Endothelial cell of umbilical vein (primary cell): ENCODE results near the gene AGRN. TPM values are rescaled to one million over a fixed set of nuclear protein-coding genes. Genes with fewer than 3 reads are reported as not detected.

Experiments
- BruUV-seq: library from RNA; stranded (reverse); fragments of 400-500 nt; replicated peaks from 2 replicates; lab custom pipeline; 2021; lab: Mats Ljungman, UMichigan
- CTCF ChIA-PET: fragments of 300-600, 350-600 bp; sonication (Branson Sonifier 250); formaldehyde crosslinking; loops from one replicate; lab custom pipeline; 2021; ENCODE audit warnings: antibody characterized with exemption, inconsistent platforms; lab: Charles Lee
- POLR2A ChIA-PET: fragments of 300-600, 350-600 bp; sonication (Branson Sonifier 250); formaldehyde crosslinking; loops from one replicate; lab custom pipeline; 2021; ENCODE audit warnings: antibody characterized with exemption, inconsistent platforms; lab: Charles Lee
- DNase-seq: peaks from one replicate; pipeline ENCODE4 v3.0.0-alpha.2; 2011; ENCODE audit warnings: low read depth, low spot score
- FAIRE-seq: peaks from 2 replicates; lab custom pipeline; 2011; peaks lifted over from hg19 to GRCh38; lab: Jason Lieb, UNC
- H2AFZ ChIP-seq: 2 replicates; pipeline ENCODE4 v1.6.0; 2012; ENCODE audit warnings: low read depth, low read length, control low read depth, inconsistent platforms
- H3K27ac ChIP-seq: 2 replicates; pipeline ENCODE4 v1.5.1; 2011; ENCODE audit warnings: low read depth, mild to moderate bottlenecking, control low read depth, low read length, moderate library complexity; ENCODE audit not compliant: insufficient read depth
- H3K27me3 ChIP-seq, 2 experiments: 2 replicates each; pipeline versions ENCODE4 v1.6.0 to v1.6.1; 2011; ENCODE audit warnings: low read length in 2 of 2, mixed read lengths in 1 of 2; ENCODE audit not compliant: control insufficient read depth in 2 of 2, insufficient read depth in 2 of 2
- H3K36me3 ChIP-seq, 2 experiments: 2 replicates in 1 of 2; 3 replicates in 1 of 2; pipeline ENCODE4 v1.5.1; 2011; ENCODE audit warnings: low read length in 2 of 2, mild to moderate bottlenecking in 1 of 2, moderate library complexity in 1 of 2; ENCODE audit not compliant: control insufficient read depth in 2 of 2, insufficient read depth in 2 of 2; ENCODE audit errors: extremely low read depth in 1 of 2
- H3K4me1 ChIP-seq: 3 replicates; pipeline ENCODE4 v1.5.1; 2011; ENCODE audit warnings: mild to moderate bottlenecking, low read length; ENCODE audit not compliant: control insufficient read depth, insufficient read depth; ENCODE audit errors: extremely low read depth
- H3K4me2 ChIP-seq: 2 replicates; pipeline ENCODE4 v1.6.1; 2011; ENCODE audit warnings: low read length, control low read depth, mixed read lengths; ENCODE audit not compliant: insufficient read depth
- H3K4me3 ChIP-seq, 3 experiments: fragments of 200-600 bp in 1 of 3; sonication (generic), shearing (Covaris generic) in 1 of 3; replicated peaks in 1 of 3; 2 replicates each; pipeline ENCODE4 v1.5.1; 2011 to 2016; ENCODE audit warnings: control low read depth in 3 of 3, low read length in 3 of 3, mild to moderate bottlenecking in 2 of 3, inconsistent platforms in 1 of 3, low read depth in 1 of 3, moderate library complexity in 1 of 3; ENCODE audit not compliant: insufficient read depth in 1 of 3
- H3K79me2 ChIP-seq: 2 replicates; pipeline ENCODE4 v1.6.0; 2012; ENCODE audit warnings: low read length, inconsistent platforms; ENCODE audit not compliant: control insufficient read depth, insufficient read depth
- H3K9ac ChIP-seq: replicated peaks from 2 replicates; pipeline ENCODE3; 2011; ENCODE audit warnings: low read length, control low read depth; ENCODE audit not compliant: insufficient read depth; ENCODE audit errors: extremely low read depth
- H3K9me1 ChIP-seq: replicated peaks from 3 replicates; pipeline ENCODE4 v1.6.0; 2011; ENCODE audit warnings: mild to moderate bottlenecking, low read length; ENCODE audit not compliant: control insufficient read depth, insufficient read depth; ENCODE audit errors: extremely low read depth
- H3K9me3 ChIP-seq: replicated peaks from 2 replicates; pipeline ENCODE4 v1.5.1; 2012; ENCODE audit warnings: low read length, inconsistent platforms; ENCODE audit not compliant: control insufficient read depth, insufficient read depth
- H4K20me1 ChIP-seq: replicated peaks from 2 replicates; pipeline ENCODE3; 2011; ENCODE audit warnings: mild to moderate bottlenecking, low read length; ENCODE audit not compliant: control insufficient read depth, insufficient read depth; ENCODE audit errors: extremely low read depth
- CTCF ChIP-seq, 2 donors: IDR thresholded peaks; 1 replicate in 1 of 2; 2 replicates in 1 of 2; pipeline ENCODE4 v1.5.1; 2011; ENCODE audit warnings: low read length in 2 of 2, mild to moderate bottlenecking in 2 of 2, moderate library complexity in 2 of 2, control low read depth in 1 of 2, inconsistent platforms in 1 of 2, low read depth in 1 of 2; ENCODE audit not compliant: insufficient read depth in 1 of 2; ENCODE audit errors: extremely low read depth in 1 of 2
- EZH2 ChIP-seq: IDR thresholded peaks from 2 replicates; pipeline ENCODE4 v1.6.1; 2012; ENCODE audit warnings: borderline replicate concordance, low read depth, mild to moderate bottlenecking, moderate library complexity, low read length, inconsistent platforms; ENCODE audit not compliant: severe bottlenecking
- FOS ChIP-seq: IDR thresholded peaks from 2 replicates; pipeline ENCODE4 v1.6.1; 2011; ENCODE audit warnings: mild to moderate bottlenecking, low read length, moderate library complexity, borderline replicate concordance; ENCODE audit not compliant: insufficient read depth
- GATA2 ChIP-seq: IDR thresholded peaks from 2 replicates; pipeline ENCODE4 v1.7.0; 2011; ENCODE audit warnings: low read depth, mild to moderate bottlenecking, moderate library complexity, mixed read lengths, low read length; ENCODE audit not compliant: insufficient read length, insufficient read depth
- JUN ChIP-seq: IDR thresholded peaks from 2 replicates; pipeline ENCODE4 v1.6.1; 2011; ENCODE audit warnings: borderline replicate concordance, low read depth; ENCODE audit not compliant: insufficient read length, insufficient read depth
- MAX ChIP-seq: IDR thresholded peaks from 2 replicates; pipeline ENCODE4 v1.6.1; 2011; ENCODE audit not compliant: insufficient read depth, insufficient read length
- MYC ChIP-seq: IDR thresholded peaks from one replicate; pipeline ENCODE4 v1.6.1; 2011; ENCODE audit warnings: mild to moderate bottlenecking, low read depth, low read length
- POLR2A ChIP-seq: IDR thresholded peaks from 2 replicates; pipeline ENCODE4 v1.6.1; 2012; ENCODE audit warnings: low read depth, mild to moderate bottlenecking, control low read depth, low read length
- POLR2AphosphoS5 ChIP-seq: IDR thresholded peaks from 2 replicates; pipeline ENCODE4 v1.6.1; 2012; ENCODE audit warnings: low read depth, mild to moderate bottlenecking, control low read depth, low read length, moderate library complexity; ENCODE audit not compliant: insufficient read depth
- dilution Hi-C: fragments of 300-500 bp; cut with MboI; formaldehyde crosslinking; loops from one replicate; pipeline ENCODE4 v1.15.0; 2019; ENCODE audit warnings: low sequenced_read_pairs; ENCODE audit not compliant: extremely low pct_ligation_motif_present
- intact Hi-C: fragments of 100-400 bp; cut with micrococcal nuclease; formaldehyde crosslinking; loops from one replicate; pipeline ENCODE4 v1.10.0; 2022
- polyA plus RNA-seq, 4 experiments: library from polyadenylated mRNA; depleted of rRNA in 3 of 4; stranded (reverse) in 3 of 4; unstranded in 1 of 4; fragments of >200 nt; gene quantifications; 2 replicates each; pipeline versions ENCODE4 v1.2.1 to v1.2.3, GENCODE V29; 2011 to 2012; ENCODE audit warnings: missing spikeins in 1 of 4
- total RNA-seq: library from RNA; stranded (reverse); gene quantifications from 2 replicates; pipeline ENCODE4 v1.2.3, GENCODE V29; 2021

The AGRN gene
- total and polyA plus RNA-seq, 2 donors (not counting 3 experiments of a cell fraction or from before 2014, with no cell fraction given) = 66.6 to 67.8 TPM

DNA sequence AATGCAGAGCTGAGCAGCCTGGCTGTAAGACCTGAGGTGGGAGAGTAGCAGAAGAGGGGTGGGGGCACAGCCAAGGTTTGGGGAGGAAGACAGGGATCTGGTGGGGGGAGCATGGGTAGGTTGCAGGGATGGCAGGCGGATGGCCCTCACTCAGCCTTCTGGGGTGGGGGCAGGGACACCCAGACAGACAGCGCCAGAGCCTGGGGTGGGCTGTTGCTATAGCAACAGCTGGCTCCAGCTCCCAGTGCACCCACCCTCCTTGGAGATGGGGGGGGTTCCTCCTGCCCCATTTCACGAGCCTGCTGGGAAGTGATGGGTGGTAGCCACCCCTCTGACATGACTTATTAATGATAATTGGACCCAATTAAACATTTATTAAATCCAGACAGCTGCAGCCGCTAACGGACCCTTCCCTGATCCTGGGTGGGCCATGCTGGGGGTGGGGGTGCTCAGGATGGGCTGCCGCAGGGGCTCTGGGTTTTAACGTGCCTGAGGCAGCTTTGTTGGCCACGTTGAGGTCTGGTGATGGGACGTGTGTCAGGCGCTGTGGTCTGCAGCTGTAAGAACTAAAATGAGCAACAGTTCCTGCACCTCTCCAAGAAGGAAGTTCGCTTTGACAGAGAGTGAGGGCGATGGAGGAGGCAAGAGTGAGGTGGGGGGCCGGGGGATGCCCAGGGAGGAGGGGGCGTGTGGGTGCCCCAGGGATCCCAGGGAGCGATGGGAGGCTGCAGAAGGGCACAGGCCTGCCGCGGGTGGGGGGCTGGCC is 19.4 kb downstream of the AGRN start:
- POLR2A ChIA-PET = no interaction called here
- no peak overlapping the region for H2AFZ ChIP-seq
- peaks cover 7% of the 10 kb centered on the region for H3K4me1 ChIP-seq
- TF ChIP-seq GATA2 (no peak), FOS (no peak), MAX (no peak), JUN (no peak), EZH2 (no peak), MYC (no peak), CTCF (IDR thresholded peaks at IDR 0.05; ENCODE audit: extremely low read depth in 1 of 2, insufficient read depth in 1 of 2, low read depth in 1 of 2, low read length in 2 of 2) (no peak), POLR2A (no peak), POLR2AphosphoS5 (no peak)
- intact Hi-C loops (no loop called here), dilution Hi-C loops (no loop called here)
- no peak overlapping the region for H3K9ac ChIP-seq
- H3K36me3 ChIP-seq = peaks cover 0 to 10% of the 10 kb centered on the region in 2 experiments
- H3K27ac ChIP-seq = no peak overlapping the region
- no TSS peak for BruUV-seq
- H3K79me2 ChIP-seq = no peaks in the 10 kb centered on the region
- no peak overlapping the region for H3K4me2 ChIP-seq
- no peaks in the 10 kb centered on the region for H3K9me3 ChIP-seq
- no peaks in the 10 kb centered on the region for H4K20me1 ChIP-seq
- no peaks in the 10 kb centered on the region for H3K27me3 ChIP-seq
- DNase-seq = no peak
- no peak overlapping the region for H3K4me3 ChIP-seq
- no peaks in the 10 kb centered on the region for H3K9me1 ChIP-seq
- no peak for FAIRE-seq
- CTCF ChIA-PET = interaction anchor here (0.6 to 2.1 kb wide), 10 partner anchors 15 to 251 kb away, joined by 3 to 12 read pairs (median 4); partner anchors contain the start of gene AGRN
